ENCODE data around the gene RPAP2. TPM values are rescaled to one million over a fixed set of nuclear protein-coding genes. Genes with fewer than 3 reads are reported as not detected.

RPAP2 gene
- total RNA-seq, 4 donors from 2014 or later, result 3.2 to 37.8 (median 11.7) TPM

DNA sequence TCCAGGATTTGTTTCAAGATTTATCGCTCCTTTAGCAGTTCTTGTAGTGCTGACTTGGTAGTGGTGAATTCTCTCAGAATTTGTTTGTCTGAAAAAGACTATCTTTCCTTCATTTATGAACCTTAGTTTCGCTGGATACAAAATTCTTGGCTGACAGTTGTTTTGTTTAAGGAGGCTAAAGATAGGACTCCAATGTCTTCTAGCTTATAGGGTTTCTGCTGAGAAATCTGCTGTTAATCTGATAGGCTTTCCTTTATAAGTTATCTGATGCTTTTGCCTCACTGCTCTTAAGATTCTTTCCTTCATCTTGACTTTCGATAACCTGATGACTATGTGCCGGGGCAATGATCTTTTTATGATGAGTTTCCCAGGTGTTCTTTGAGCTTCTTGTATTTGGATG lies 28.9 kb downstream of the RPAP2 start:
- H3K27me3 ChIP-seq, result no peaks in the 10 kb centered on the region
- intact Hi-C loops (cut with DNase I; ENCODE audit: low total_unique reads) (no loop called here), in situ Hi-C loops (cut with MboI; ENCODE audit: low pct_ligation_motif_present in 1 of 4, low pct_unique_long_range_greater_than_20kb in 1 of 4, low sequenced_read_pairs in 3 of 4) (no loop called here)
- no peak for DNase-seq
- H3K27ac ChIP-seq, result no peak overlapping the region
- WGBS, 2 donors (ENCODE audit: low coverage in 1 of 2), result 91 to 96% methylated on average over 3 to 4 of the region's 4 CpGs
- no peak for TF ChIP-seq EP300 (IDR thresholded peaks at IDR 0.05; ENCODE audit: low read depth)
- TF ChIP-seq, protein P1, sequence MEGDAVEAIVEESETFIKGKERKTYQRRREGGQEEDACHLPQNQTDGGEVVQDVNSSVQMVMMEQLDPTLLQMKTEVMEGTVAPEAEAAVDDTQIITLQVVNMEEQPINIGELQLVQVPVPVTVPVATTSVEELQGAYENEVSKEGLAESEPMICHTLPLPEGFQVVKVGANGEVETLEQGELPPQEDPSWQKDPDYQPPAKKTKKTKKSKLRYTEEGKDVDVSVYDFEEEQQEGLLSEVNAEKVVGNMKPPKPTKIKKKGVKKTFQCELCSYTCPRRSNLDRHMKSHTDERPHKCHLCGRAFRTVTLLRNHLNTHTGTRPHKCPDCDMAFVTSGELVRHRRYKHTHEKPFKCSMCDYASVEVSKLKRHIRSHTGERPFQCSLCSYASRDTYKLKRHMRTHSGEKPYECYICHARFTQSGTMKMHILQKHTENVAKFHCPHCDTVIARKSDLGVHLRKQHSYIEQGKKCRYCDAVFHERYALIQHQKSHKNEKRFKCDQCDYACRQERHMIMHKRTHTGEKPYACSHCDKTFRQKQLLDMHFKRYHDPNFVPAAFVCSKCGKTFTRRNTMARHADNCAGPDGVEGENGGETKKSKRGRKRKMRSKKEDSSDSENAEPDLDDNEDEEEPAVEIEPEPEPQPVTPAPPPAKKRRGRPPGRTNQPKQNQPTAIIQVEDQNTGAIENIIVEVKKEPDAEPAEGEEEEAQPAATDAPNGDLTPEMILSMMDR (IDR thresholded peaks at IDR 0.05), result no peak
- TF ChIP-seq POLR2A (IDR thresholded peaks at IDR 0.05), result no peak
- no peak for TF ChIP-seq POLR2AphosphoS5 (IDR thresholded peaks at IDR 0.05)
- H3K36me3 ChIP-seq, result peaks cover 0 to 45% (median 8%) of the 10 kb centered on the region in 4 donors
- no peak overlapping the region for H3K4me3 ChIP-seq
- no peaks in the 10 kb centered on the region for H3K4me1 ChIP-seq
- peaks cover 0 to 13% of the 10 kb centered on the region in 2 donors for H3K9me3 ChIP-seq

GRCh38 chr1:92329347-92330129 lies 30.7 kb downstream of the RPAP2 start:
- intact Hi-C loops (cut with DNase I; ENCODE audit: low total_unique reads), result no loop called here
- TF ChIP-seq, protein P1 (IDR thresholded peaks at IDR 0.05), result no peak
- TF ChIP-seq POLR2A (IDR thresholded peaks at IDR 0.05) (no peak), EP300 (IDR thresholded peaks at IDR 0.05; ENCODE audit: low read depth) (no peak), POLR2AphosphoS5 (IDR thresholded peaks at IDR 0.05) (no peak)

GRCh38 chr1:92333668-92334067 lies 34.8 kb downstream of the RPAP2 start:
- Histone ChIP-seq H3K27me3 (no peaks in the 10 kb centered on the region), H3K36me3 (peaks cover 0 to 21% (median 0%) of the 10 kb centered on the region in 4 donors), H3K9me3 (no peaks in the 10 kb centered on the region), H3K27ac (no peak overlapping the region), H3K4me3 (no peak overlapping the region), H3K4me1 (no peaks in the 10 kb centered on the region)
- in situ Hi-C loops (cut with MboI; ENCODE audit: low pct_ligation_motif_present in 1 of 4, low pct_unique_long_range_greater_than_20kb in 1 of 4, low sequenced_read_pairs in 3 of 4) (no loop called here), intact Hi-C loops (cut with DNase I; ENCODE audit: low total_unique reads) (no loop called here)
- no peak for DNase-seq
- WGBS, 2 donors (ENCODE audit: low coverage in 1 of 2), result 59 to 66% methylated on average over 3 of the region's 3 CpGs
- TF ChIP-seq POLR2AphosphoS5 (IDR thresholded peaks at IDR 0.05), result no peak
- TF ChIP-seq EP300 (IDR thresholded peaks at IDR 0.05; ENCODE audit: low read depth), result no peak
- TF ChIP-seq, protein P1 (IDR thresholded peaks at IDR 0.05), result no peak
- no peak for TF ChIP-seq POLR2A (IDR thresholded peaks at IDR 0.05)

More at GRCh38 chr1:92329347-92330129, 30.7 kb downstream of the RPAP2 start:
- H3K27ac ChIP-seq, result no peak overlapping the region
- no peak for DNase-seq
- H3K36me3 ChIP-seq, result peaks cover 0 to 39% (median 2%) of the 10 kb centered on the region in 4 donors
- in situ Hi-C loops (cut with MboI; ENCODE audit: low pct_ligation_motif_present in 1 of 4, low pct_unique_long_range_greater_than_20kb in 1 of 4, low sequenced_read_pairs in 3 of 4), result no loop called here
- no peak overlapping the region for H3K4me3 ChIP-seq
- peaks cover 0 to 13% of the 10 kb centered on the region in 2 donors for H3K9me3 ChIP-seq
- WGBS, 2 donors (ENCODE audit: low coverage in 1 of 2), result 99 to 100% methylated on average over 5 to 6 of the region's 6 CpGs
- H3K27me3 ChIP-seq, result no peaks in the 10 kb centered on the region
- no peaks in the 10 kb centered on the region for H3K4me1 ChIP-seq

- in situ Hi-C loops (cut with MboI; ENCODE audit: low pct_ligation_motif_present in 1 of 4, low pct_unique_long_range_greater_than_20kb in 1 of 4, low sequenced_read_pairs in 3 of 4) (no loop called here), intact Hi-C loops (cut with DNase I; ENCODE audit: low total_unique reads) (no loop called here)
- Histone ChIP-seq H3K36me3 (peaks cover 0 to 22% (median 0%) of the 10 kb centered on the region in 4 donors), H3K9me3 (no peaks in the 10 kb centered on the region), H3K4me1 (no peaks in the 10 kb centered on the region), H3K27ac (no peak overlapping the region), H3K27me3 (no peaks in the 10 kb centered on the region), H3K4me3 (no peak overlapping the region)
- no peak for DNase-seq
- WGBS, 2 donors (ENCODE audit: low coverage in 1 of 2), result 67 to 79% methylated on average over 1 of the region's 1 CpG
- TF ChIP-seq, protein P1 (IDR thresholded peaks at IDR 0.05), result no peak
- TF ChIP-seq EP300 (IDR thresholded peaks at IDR 0.05; ENCODE audit: low read depth), result no peak
- TF ChIP-seq POLR2A (IDR thresholded peaks at IDR 0.05), result no peak
- TF ChIP-seq POLR2AphosphoS5 (IDR thresholded peaks at IDR 0.05), result no peak
Measured at GRCh38 chr1:92340154-92340553, 41.3 kb downstream of the RPAP2 start.

Data from transverse colon (tissue), 4 donors.